Astrocyte of the hippocampus (primary cell): ENCODE results near the gene NANS.

ENCODE experiments used
- DNase-seq: peaks from one replicate; pipeline ENCODE4 v3.0.0; 2011; ENCODE audit warnings: low read depth, low spot score

NANS gene

DNA sequence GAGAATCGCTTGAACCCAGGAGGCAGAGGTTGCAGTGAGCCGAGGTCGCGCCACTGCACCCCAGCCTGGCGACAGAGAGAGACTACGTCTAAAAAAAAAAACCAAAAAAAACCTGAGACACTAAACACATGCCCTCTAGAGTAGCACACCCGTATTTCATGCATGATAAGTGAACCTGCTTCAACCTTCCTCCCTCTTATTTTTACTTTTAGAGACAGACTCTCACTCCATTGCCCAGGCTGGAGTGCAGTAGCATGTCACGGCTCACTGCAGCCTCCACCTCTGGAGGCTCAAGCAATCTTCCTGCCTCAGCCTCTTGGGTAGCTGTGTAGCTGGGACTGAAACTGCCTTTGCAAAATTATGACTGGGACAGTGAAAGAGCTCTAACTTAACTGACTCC lies 17.6 kb upstream of the NANS start:
- no peak for DNase-seq

DNA sequence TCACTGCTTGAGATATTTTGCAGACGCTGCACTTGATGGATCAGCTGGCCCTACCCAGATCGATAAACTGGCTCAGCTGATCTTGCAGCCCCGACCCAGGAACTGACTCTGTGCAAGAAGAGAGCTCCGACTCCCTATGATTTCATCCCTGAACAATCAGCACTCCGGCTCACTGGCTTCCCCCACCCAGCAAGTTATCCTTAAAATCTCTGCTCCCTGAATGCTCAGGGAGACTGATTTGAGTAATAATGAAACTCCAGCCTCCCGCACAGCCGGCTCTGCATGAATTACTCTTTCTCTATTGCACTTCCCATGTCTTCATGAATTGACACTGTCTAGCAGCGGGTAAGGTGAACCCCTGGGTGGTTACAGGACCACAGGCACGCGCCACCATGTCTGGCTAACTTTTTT lies 16.9 kb upstream of the NANS start:
- DNase-seq: peak; percentile 14

DNA sequence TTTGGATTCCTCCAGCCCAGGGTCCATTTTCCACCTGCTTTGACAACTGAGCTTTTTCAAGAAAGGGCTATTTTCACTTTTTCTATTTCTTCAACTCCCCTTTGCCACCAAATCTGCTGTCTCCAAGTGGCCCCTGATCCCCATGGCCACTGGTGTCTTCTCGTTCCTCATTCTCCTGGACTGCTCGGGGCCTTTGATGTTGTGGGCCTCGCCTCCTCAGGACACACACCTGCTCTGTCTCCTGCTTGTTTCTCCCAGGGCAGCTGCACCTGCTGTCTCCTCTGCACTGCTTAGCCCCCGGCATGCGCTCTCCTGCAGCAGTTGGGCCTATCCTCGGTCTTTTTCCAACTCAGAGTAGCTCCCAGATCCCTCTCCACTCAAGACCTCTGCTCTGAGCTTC lies 16.3 kb upstream of the NANS start:
- DNase-seq: no peak

DNA sequence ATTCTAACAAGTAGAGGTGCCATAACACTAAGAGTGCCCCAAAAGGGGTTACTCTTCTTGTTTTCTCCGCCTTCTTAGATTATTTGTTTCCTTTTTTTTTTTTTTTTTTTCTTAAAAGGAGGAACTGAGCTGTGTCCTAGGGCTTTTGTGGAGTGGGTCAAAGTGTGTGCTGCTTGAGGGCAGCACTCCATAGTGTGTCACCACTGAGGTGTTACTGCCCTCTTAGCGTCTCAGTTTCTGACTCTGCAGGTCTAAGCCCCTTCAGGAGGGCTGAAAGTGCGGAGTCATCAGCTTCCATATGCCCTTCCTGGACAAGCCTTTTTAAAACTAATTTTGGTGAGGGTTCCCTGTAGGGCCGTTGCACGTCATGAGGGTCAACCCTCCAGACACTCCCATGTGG lies 12.6 kb upstream of the NANS start:
- no peak for DNase-seq

DNA sequence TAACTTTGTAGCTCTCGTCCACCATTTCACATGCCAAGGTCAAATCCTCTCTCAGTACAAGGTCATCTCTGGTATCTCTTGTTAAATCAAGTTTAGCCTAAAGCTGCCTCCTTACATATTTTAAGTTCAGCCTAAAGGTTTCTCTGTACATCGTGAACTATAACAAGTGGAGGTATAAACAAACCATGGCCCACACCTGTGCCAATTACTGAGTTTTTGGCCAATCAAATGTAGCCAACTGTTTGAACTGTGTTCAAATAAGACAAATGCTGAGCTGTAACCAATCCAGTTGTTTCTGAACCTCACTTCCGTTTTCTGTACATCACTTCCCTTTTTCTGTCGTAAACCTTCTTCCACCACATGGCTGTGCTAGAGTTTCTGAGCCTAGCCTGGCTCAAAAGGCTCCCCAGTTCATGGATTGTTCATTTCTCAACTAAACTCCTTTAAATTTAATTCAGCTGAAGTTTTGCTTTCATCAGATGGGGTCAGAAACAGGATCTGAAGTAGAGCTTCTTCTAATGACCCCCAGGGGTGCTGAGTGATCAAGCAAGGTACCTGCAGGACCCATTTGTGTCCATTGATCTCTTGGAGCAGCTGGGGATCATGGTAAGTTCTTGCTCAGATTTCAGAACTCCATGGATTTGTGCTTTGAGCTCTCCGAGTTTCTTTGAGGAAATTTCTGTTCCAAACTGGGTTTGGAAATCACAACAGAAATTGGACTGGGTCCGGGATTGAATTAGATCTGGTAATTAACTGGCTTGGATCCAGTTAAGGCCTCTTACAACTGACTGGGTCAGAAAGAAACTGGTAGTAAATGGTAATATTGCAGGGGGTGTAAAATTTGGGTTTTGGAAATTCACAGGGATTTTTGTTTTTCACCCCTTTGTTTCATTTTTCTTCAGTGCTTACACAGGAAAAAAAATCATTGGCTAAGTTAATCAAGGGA lies 11.0 kb upstream of the NANS start:
- DNase-seq: no peak

DNA sequence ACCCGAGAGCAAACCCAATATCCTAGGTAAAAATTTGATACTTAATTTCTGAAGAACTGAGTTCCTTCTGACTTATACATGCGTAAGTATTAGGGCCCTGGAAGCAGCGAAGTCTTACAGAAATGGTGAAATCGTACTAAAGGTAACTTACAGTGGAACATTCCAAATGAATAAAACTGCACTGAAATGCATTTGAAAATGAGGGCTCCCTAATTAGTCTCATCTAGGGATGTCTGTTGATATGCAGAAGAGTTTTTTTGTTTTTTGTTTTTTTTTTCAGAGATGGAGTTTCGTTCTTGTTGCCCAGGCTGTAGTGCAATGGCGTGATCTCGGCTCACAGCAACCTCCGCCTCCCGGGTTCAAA lies 10.4 kb upstream of the NANS start:
- DNase-seq: no peak

DNA sequence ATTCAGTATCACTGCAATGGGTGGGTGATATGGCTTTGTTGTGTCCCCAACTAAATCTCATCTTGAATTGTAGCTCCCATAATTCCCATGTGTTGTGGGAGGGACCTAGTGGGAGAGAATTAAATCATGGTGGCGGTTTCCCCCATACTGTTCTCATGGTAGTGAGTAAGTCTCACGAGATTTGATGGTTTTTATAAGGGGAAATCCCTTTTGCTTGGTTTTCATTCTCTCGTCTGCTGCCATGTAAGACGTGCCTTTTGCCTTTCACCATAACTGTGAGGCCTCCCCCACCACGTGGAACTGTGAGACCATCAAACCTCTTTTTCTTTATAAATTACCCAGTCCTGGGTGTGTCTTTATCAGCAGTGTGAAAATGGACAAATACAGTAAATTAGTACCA lies 9.5 kb upstream of the NANS start:
- DNase-seq: no peak

DNA sequence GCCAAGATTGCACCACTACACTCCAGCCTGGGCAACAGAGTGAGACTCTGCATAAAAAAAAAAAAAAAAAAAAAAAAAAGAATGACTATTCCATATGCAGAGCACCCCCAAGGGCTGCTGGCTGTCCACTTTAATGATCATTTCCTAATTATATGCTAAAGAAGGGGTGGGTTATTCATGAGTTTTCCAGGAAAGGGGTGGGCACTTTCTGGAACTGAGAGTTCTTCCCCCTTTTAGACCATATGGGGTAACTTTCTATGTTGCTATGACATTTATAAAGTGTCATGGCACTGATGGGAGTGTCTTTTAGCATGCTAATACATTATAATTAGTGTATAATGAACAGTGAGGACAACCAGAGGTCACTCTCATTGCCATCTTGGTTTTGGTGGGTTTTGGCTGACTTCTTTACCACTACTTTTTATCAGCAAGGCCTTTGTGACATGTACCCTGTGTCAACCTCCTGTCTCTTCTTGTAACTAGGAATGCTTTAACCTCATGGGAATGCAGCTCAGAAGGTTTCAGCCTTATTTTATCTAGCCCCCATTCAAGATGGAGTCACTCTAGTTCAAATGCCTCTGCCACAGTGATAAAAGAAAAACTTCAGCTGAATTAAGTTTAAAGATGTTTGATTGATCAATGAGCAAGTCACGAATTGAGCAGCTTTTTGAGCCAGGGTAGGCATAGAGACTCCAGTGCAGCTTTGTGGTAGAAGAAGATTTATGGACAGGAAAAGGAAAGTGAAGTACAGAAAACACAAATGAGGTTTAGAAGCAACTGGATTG lies 7.1 kb upstream of the NANS start:
- DNase-seq: no peak

DNA sequence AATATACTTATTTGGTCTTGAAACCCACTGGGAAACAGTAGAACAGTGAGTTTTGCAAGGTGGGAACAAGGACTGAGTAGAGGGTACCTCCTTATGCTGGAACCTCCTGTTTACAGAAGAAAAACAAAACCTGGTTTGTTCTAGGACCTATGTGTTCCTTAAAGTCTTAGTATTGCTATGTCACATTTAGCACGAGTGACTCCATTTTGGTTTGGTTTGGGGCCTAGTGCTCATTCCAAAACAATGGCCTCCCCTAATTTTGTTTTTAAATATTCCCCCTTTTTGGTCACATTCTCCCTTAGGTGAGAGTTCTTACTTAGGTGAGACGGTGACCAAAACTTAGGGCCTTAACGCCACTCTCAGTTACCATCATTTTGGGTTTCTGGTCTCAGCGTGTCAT lies 6.2 kb upstream of the NANS start:
- no peak for DNase-seq

DNA sequence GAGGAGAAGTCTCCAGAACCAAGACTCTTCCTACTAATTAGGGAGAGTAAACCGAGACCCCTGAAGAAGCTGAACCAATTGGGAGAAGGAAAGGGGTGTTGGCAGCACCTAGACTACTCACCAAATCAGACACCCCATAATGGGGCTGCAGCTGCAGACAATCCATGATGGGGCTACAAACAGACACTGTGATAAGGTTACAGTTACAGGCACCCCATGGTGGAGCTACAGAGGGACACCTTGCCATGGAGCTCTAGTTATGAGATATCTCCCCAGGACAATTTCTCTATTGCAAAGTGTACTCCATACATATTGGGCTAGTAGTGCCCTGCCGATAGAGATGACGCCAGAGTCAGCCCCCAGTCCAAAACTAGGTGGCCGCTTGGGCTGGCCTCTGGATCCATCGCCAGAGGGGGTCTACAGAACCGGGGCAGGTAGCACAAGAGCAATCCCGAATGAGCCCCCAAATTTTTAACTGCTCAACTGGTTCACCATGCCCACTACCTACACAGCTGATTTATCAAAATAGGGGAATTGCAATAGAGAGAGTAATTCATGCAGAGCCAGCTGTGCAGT lies 2.1 kb upstream of the NANS start:
- DNase-seq: no peak

DNA sequence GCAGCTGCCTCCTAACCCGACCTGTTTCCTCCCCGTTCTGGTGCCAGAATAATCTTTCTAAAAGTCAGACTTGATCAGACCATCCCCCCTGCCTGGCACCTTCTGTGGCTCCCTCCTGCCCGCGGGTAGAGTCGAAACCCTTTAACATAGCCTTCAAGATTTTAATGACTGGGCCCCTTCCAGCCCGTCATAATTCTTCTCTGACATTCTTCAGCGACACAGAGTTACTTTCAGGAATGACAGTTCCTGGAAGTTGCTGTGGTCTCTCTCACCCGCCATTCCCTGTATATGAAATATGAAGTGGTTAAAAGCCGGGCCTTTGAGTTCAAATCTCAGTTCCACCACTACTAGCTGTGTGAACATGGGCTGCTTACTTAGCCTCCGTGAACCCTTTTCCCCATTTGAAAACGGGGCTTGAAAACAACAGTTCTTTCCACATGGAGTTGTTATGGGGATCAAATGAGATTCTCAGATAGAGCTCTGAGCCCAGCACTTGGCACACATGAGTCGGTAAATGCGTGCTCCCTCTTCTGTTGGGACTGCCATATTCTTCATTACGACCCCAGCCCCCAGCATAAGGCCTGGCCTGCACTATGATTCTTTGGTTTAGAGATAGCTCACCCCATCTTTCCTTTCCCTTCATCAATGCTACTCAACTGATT lies 737 bp downstream of the NANS start:
- DNase-seq: no peak

DNA sequence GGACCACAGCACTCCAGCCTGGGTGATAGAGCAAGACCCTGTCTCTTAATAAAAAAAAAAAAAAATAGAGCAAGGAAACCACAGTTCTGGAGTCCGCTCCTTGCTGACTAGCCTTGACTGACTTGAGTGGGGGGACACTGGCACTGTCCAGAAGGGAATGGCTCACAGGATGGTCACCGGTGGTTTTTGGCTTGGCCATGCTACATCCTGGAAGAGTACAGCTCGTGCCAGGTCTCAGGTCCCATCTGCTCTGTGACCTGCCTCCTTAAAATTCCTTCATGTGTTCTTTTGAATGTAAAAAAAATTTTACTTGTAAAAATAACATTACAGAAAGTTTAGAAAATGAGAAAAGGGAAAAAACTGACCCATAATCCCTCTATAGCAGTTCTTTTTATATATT lies 5.6 kb downstream of the NANS start:
- no peak for DNase-seq

DNA sequence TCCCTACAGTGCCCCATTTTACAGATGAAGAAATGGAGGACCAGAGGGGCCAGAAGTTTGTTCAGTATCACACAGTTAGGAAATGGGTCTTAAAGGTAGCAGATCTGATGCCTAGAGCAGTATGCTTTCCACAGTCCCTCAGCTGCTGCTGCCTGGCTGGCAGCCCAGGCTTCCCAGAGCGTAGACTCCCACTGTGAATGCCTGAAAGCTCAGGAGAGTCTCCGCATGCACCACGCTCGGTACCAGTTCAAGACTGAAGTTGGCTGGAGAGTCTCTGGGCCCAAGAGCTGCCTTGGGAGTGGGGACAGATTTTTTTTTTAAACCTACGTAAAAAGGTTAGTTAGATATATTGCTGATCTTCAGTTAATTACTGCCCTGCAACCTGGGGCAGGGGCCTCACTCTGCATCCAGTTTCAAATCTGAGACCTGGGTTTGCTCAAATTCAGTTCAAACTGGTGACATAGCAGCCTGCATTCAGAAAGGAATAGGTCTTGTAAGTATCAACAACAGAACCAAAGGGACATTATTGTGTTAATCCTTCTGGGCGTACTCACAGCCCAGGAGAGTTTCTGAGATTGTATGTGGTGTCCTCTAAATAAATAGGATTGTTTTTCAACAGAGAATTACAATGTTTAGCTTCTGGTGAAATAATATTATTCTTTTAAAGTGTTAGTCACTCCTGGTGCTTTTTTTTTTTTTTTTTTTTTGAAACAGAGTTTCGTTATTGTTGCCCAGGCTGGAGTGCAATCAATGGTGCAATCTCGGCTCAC lies 8.3 kb downstream of the NANS start:
- DNase-seq: peak; percentile 56

DNA sequence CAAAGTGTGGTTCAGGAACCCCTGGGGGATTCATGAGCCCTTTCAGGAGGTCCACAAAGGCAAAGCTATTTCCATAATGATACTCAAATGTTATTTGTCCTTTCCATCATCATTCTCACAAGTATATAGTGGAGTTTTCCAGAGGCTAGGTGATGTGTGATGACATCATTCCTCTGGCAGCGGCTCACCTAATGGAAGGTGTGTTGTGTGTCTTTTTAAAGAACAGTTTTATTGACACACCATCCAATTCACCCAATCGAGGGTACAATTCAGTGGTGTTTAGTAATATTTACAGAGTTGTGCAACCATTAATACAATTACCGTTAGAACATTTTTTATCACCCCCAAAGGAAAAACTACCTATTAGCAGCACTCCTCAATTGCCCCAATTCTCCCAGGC lies 9.7 kb downstream of the NANS start:
- DNase-seq: no peak

DNA sequence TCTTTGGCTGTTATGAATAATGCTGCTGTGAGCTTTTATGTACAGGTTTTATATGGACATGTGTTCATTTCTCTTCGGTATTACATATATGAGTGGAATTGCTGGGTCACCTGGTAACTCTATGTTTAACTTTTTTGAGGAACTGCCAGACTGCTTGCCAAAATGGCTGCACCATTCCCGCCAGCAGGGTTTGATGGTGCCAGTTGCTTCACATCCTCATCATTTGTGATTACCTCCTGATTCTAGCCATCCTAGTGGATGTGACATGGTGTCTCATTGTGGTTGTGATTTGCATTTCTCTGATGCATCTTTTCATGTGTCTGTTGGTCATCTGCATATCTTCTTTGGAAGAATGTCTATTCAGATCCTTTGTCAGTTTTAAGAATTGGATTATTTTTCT lies 10.7 kb downstream of the NANS start:
- DNase-seq: no peak

DNA sequence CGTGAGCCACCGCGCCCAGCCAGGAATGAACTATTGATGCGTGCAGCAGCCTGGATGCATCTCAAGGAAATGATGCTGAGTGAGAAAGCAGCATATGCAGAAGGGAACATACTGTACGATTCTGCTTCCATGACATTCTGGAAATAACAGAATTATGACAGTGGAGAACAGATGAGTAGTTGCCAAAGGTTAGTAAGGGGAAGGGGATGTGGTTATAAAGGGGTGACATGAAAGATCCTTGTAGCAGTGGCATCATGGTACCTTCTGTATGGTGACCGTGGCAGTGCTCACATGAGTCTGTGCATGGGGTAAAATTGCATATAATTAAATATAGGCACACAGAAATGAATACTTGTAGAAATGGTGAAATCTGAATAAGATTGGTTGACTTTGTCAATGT lies 13.0 kb downstream of the NANS start:
- no peak for DNase-seq

DNA sequence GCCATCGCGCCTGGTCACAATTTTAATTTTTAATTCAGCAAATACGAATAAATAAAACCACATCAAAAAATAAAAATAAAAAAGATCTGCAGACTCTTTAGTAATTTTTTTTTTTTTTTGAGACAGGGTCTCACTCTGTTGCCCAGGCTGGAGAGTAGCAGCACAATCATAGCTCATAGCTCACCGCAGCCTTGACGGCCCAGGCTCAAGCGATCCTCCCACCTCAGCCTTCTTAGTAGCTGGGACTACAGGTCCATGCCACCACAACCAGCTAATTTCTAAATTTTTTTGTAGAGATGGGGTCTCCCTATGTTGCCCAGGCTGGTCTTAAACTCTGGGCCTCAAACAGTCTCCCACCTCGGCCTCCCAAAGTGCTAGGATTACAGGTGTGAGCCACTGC lies 14.2 kb downstream of the NANS start:
- no peak for DNase-seq

DNA sequence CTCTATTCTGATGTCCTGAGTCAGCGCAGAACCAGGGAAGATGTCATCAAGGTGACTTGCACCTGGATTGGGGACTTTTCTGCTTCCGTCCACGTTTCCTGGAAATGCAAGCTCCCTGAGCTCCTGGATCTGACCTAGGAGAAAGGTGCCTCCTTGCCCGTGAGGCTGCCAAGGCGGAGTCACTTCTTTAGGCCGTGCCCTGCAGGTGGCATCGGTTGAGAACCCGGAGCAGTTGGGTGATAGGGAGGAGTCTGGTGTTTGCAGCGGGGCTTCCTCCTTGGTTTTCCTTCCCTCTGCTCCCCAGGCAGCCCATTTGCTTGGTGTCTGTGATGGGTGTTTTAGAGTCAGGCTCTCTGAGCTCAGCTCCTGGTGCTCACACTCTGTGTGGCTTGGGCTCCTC lies 15.2 kb downstream of the NANS start:
- DNase-seq: no peak

DNA sequence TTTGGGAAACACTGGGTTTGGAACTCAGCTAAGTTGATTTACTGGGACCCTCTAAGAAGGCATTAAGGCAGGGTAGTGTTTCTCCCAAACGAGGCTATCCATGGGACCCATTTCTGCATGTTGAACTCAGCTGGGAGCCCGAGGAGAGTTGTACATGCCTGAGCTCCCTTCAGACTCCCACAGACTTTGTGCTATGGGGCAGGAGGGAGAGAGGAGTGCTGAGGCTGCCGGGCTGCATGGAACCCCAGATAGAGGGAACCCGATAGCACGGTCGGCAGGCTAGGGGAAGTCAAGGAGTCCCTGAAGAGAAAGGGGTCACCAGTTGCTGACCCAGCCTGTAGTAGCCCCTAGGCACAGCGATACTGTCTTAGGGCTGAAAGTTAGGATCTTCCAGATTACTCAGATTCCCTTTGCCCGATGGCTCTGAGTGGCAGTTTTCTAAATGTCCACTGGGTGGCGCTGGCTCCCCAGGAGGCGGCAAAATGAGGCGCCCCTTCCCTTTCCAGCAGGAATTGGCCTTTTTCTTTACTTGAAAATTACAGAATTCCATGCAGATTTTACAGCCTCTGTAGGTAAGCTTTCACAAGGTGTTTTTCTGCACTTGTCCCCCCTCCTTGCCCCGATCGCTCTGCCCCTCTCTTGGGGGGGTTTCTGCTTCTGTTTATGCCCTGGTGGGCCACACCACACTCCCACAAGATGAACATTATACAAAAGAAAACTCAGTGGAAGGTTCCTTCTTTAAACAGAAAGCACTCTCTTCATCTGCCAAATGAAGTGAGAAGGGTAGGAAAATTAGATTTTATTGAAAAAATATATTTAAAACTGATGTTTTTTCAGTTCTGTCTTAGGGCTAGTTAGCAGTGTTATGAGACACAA lies 17.8 kb downstream of the NANS start:
- DNase-seq: peak; percentile 81

DNA sequence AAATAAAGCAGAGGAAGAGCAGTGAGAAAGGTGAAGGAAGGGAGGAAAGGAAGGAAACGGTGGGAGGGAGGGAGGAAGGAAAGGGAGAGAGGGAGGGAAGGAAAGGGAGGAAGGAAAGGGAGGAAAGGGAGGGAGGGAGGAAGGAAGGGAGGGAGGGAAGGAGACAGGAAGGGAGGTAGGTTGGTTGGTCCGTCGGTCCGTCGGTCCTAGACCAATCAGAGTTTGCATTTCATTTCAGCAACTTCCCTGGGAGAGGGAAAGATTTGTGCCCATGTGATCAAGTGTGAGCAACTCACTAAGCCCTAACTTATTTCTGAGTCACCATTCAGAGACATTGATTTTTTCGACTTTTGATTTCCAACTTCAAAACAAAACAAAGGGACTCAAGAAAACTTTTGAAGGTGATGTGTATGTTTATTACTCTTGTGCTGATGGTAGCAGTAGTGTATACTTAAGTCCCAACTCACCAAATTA lies 18.8 kb downstream of the NANS start:
- DNase-seq: peak; percentile 63
